GM21360 (cell line): ENCODE measurements around the gene FTCD.

ENCODE experiments used
- ATAC-seq: cut with Tn5 transposase; IDR thresholded peaks from one replicate; pipeline ENCODE4 v1.9.1; 2021; ENCODE audit warnings: mild to moderate bottlenecking, moderate library complexity; ENCODE audit not compliant: unreplicated experiment

Gene FTCD

GRCh38 chr21:46124926-46125845 is 30.2 kb downstream of the FTCD start:
- no peak for ATAC-seq

DNA sequence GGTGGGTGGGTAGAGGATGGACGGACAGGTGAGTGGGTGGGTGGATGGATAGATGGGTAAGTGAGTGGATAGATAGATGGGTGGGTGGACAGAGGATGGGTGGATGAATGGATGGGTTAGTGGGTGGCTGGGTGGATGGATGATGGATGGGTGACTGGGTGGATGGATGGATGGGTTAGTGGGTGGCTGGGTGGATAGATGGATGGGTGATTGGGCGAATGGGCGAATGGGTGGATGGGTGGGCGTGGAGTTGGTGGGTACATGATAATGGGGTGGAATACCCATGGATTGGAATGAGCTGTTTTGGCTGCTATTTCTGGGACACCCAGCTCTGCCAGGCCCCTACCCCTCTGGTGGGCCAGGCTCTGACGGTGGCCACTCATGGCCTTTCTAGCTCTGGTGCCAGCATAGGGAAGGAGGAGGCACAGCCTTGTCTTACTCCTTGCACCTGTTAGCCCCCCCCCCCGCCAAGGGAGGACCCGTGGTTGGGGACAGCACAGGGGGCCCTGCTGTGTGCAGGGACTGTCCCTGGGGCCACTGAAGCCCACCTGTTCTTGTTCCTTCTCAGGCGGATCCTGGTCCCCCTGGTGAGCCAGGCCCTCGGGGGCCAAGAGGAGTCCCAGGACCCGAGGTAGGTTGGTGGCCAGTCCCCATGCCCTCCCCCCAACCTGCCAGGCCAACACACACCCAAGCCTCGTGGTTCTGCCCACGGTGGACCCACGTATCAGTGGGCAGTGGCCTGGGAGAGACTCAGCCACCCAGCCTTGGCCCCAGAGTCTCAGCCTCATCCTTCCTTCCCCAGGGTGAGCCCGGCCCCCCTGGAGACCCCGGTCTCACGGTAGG is 31.1 kb downstream of the FTCD start:
- no peak for ATAC-seq

- no peak for ATAC-seq
These were observed 32.4 kb downstream of the FTCD start for GRCh38 chr21:46122758-46123683.

- no peak for ATAC-seq
These were observed 33.1 kb downstream of the FTCD start for GRCh38 chr21:46122237-46122671.

DNA sequence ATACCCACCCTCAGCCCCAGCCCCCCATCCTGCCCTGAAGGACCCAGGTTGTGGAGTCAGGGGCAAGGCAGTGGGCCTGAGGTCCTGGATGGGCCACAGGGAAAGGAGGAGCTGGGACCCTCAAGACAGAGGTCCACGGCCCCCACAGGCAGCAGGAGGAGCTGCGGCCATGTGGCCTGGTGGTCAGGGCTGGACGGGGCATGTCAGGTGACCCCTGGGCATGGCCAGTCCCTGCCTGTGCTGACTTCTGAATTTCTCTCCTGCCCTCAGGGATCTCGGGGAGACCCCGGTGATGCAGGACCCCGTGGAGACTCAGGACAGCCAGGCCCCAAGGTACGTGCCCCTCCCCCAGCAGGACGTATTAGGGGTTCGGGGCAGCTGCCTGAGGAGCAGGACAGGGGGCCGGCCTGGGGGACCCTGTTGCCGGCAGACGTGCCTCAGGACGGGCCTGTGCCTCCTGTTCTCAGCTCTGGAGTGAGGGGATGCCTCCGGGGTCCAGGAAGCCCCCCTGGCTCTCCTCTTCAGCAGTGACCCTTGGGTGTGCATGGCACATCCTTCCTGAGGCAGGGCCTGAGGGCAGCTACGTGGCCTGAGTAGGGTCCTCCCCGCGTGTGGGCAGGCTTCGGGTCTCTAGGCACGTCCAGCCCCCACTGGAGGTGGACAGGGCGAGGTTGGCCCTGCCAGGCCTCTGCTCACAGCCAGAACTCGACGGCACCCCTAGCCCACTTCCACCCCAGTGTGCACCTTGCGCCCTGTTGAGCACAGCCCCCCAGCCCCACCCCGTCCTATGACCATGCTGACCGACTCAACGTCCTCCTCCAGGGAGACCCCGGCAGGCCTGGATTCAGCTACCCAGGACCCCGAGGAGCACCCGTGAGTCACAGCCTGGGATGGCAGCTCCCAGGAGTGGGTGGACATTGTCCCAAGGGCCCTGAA is 33.8 kb downstream of the FTCD start:
- ATAC-seq, result no peak

DNA sequence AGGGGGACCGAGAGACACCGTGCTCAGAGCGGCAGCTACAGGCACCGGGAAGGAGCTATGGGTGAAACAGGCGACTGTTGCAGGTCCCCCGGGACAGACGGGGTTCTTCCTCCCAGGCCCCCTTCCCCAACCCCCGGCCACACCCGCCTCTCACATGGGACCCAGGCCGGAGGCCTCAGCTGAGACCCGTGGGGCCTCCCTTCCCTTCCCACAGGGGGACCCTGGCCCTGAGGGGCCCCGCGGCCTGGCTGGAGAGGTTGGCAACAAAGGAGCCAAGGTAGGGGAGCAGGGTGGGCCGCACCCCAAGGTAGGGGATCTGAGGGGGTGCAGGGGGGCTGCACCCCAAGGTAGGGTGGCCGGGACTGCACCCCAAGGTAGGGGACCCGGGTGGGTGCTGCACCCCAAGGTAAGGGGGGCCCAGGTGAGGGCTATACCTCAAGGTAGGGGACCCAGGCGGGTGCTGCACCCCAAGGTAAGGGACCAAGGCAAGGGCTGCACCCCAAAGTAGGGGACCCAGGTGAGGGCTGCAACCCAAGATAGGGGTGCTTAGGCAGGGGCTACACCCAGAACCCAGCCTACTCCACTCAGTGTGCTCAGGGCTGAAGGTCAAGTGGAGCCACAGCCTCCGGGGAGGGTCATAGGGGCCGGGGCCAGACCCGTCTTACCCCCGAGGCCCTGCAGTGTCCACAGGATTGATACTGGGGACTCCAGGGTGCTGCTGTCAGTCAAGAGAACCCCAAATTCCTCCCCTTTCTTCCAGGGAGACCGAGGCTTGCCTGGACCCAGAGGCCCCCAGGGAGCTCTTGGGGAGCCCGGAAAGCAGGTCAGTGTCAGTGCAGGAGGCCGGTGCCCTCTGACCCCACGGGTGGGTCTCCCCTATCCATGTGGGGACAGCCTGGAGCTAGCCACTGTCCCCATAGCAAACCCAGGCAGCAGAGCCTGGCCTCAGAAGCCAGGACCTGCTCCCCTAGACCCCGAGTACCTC is 34.8 kb downstream of the FTCD start:
- ATAC-seq, result no peak

- no peak for ATAC-seq
These were observed 35.6 kb downstream of the FTCD start for GRCh38 chr21:46119637-46120271.

DNA sequence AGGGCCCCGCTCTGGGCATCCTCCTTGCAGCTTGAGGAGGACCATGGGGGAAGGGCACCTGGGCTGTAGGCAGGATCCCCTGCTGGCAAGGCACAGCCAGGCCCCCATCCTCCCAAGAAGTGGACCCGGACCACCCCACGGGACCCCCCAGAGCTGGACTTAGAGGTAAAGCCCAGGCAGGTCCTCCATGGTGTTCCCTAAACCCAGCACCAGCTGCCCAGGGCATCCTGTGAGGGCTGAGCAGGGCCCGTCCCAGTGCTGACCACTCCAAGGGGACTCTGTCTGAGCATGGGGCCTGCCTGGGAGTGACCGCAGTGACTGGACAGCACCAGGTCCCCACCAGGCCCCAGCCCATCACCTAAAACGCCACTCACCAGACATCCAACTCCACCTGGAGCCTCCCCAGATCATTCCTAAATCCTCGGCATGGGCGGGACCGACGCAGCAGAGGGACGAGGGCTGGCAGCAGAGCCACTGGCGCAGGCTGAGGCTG is 36.2 kb downstream of the FTCD start:
- ATAC-seq, result no peak

DNA sequence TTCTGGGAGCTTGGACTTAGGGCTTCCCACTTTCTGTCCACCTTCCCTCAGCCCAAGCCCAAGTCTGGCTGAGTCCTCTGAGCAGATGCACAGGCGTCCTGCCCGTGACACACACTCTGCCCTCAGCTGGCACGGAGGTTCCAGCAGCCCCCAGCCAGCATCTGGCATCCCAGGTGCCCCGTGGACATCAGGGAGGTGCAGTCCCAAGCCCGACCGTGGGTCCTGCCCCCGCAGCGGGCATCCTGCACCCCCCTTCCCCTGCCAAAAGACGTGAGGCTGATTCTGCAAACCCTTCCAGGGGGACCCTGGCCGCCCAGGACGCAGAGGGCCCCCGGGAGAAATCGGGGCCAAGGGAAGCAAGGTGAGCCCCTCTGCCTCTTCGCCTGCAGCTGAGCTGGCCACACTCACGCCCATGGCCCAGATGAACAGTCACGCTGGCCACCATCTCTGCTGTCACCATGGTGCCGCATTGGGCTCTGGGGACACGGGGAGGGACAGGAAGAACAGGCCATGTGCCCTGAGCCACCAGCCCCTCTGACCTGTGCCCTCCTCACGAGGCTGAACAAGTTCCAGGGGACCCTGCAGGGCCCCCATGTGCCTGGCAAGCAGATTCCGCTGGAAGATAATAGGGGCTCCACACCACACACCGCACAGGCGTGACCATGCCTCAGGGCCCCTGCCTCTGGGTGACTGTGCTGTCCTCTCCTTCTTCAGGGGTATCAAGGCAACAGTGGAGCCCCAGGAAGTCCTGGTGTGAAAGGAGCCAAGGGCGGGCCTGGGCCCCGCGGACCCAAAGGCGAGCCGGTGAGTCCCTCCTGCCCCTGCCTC is 36.8 kb downstream of the FTCD start:
- ATAC-seq, result no peak

GRCh38 chr21:46117586-46118315 is 37.6 kb downstream of the FTCD start:
- no peak for ATAC-seq

DNA sequence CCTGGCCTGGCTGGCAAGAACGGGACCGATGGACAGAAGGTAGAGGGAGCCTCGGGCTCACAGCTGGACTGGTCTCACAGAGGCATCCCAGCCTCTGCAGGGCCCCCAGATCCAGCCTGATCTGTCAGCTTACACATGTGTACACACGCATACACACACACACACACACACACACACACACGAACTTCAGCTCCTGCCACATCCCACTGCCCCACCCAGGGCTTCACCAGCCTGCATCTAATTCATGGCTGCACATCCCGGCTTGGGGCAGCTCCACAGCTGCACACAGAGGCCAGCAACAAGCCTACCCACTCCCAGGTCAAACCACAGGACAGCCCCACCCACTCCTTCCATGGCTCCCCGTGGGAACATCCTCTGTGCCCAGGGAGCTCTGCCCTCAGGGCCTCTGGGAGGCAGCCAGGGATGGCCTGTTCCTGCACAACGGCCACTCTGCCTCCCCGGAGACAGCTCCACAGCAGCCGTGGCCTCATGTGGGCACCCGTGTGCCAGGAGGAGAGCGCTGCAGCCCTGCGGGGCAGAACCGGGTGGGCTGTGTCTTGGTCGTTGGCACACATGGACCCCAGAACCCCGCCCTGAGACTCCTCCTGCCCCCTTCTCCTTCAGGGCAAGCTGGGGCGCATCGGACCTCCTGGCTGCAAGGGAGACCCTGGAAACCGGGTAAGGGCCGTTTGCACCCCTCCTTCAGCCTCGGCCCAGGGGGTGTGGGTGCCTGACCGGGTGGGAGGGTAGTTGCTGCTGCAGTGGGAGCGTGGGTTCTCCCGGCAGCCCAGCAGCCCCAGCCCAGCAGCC is 38.4 kb downstream of the FTCD start:
- ATAC-seq, result no peak

DNA sequence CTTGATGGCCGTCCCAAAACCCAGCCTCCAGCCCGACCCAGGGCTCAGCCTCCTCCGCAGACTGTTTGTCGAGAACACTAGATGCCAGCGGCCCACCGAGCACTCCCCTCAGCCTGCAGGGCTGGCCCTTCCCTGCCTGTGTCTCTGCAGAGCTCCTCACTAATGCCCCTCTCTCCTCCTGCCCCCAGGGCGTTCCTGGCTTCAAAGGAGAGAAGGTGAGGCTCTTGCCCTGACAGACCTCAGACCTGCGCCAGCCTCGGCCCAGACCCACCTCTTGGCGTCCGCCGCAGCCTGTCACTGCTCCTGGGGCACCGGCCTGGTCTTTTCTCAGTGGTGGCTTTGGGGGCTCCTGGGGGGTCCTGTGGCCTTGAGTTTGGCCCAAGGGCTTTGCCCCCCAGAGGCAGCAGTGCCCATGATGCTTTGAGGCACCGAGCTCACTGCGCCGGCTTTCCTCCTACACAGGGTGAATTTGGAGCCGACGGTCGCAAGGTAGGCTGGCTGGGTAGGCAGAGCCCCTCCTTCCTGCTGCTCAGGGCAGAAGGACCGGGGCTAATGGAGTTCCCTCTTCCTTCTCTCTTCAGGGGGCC is 39.1 kb downstream of the FTCD start:
- ATAC-seq, result no peak

GRCh38 chr21:46115441-46116188 is 39.8 kb downstream of the FTCD start:
- ATAC-seq, result no peak

DNA sequence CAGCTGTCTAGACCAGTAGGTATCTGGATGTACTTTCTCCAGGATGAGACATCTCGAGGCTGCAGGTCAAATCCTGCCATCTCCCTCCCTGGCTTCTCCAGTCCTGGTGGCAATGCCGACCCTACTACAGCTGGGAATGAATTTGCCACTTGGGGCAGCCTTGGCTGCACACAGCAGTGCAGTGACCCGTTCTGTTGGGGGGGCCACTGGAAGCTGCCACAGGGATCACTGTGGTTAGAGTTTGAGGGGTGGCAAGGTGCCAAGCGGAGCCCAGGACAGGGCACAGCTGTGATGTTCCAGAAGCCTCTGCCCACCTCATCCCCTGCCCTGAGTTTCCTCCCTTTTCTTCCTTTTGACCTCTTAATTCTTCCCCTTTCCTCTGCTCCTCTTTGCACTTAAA is 40.4 kb downstream of the FTCD start:
- ATAC-seq, result no peak
